Uterus (tissue), 4 donors: ENCODE results near the gene PITPNB. TPM values are rescaled to one million over a fixed set of nuclear protein-coding genes. Genes with fewer than 3 reads are reported as not detected.

Source experiments
- DNase-seq, 2 donors: peaks; one replicate each; pipeline ENCODE4 v3.0.0-alpha.2; 2019 to 2020
- H3K27ac ChIP-seq, 2 donors: fragments of 200-600 bp; sonication (generic); 1 replicate in 1 of 2; 2 replicates in 1 of 2; pipeline ENCODE4 v1.5.1; 2016 to 2018
- H3K27me3 ChIP-seq, 2 donors: fragments of 200-600 bp; sonication (generic); one replicate each; pipeline ENCODE4 v1.5.1; 2018 to 2019; ENCODE audit warnings: control low read depth in 1 of 2
- H3K36me3 ChIP-seq, 2 donors: fragments of 200-600 bp; sonication (generic); one replicate each; pipeline ENCODE4 v1.5.1; 2019; ENCODE audit warnings: control low read depth in 1 of 2
- H3K4me1 ChIP-seq, 2 donors: fragments of 200-600 bp; sonication (generic); one replicate each; pipeline ENCODE4 v1.5.1; 2018 to 2019; ENCODE audit warnings: control low read depth in 1 of 2
- H3K4me3 ChIP-seq, 2 donors: fragments of 200-600 bp; sonication (generic); 1 replicate in 1 of 2; 2 replicates in 1 of 2; pipeline ENCODE4 v1.5.1; 2018 to 2019; ENCODE audit warnings: mild to moderate bottlenecking in 1 of 2
- H3K9me3 ChIP-seq, 2 donors: fragments of 200-600 bp; sonication (generic); one replicate each; pipeline ENCODE4 v1.5.1; 2019; ENCODE audit warnings: control low read depth in 1 of 2
- CTCF ChIP-seq, 4 experiments: fragments of 200-600 bp in 2 of 4; fragments of 450-650 bp in 2 of 4; sonication (generic) in 2 of 4; IDR thresholded peaks; one replicate each; pipeline ENCODE4 v1.5.1; 2016 to 2019; ENCODE audit warnings: antibody characterized with exemption in 4 of 4, mild to moderate bottlenecking in 2 of 4, moderate library complexity in 1 of 4
- POLR2A ChIP-seq, 2 donors: fragments of 450-650 bp; IDR thresholded peaks; one replicate each; pipeline ENCODE4 v1.6.1; 2016; ENCODE audit warnings: antibody characterized with exemption in 2 of 2, mild to moderate bottlenecking in 1 of 2, moderate library complexity in 1 of 2
- intact Hi-C: fragments of 100-400 bp; cut with DNase I; formaldehyde crosslinking; loops from one replicate; pipeline ENCODE4 v1.15.1; 2023; ENCODE audit warnings: low total_unique reads
- total RNA-seq, 4 donors: library from RNA; depleted of rRNA in 3 of 4; stranded (reverse); fragments of >200 nt in 3 of 4; gene quantifications; one replicate each; pipeline versions ENCODE4 v1.1.0 to v1.2.4, GENCODE V29; 2014 to 2023
- donor health status: DM: yes; HTN: yes; CAD: no.

Gene PITPNB
- 10 to 100 TPM; 47.9 to 99.2 (median 62.5) TPM for total RNA-seq

- Histone ChIP-seq H3K27me3 (no peaks in the 10 kb centered on the region), H3K4me1 (peaks cover 0 to 3% of the 10 kb centered on the region in 2 donors), H3K36me3 (no peaks in the 10 kb centered on the region), H3K9me3 (no peaks in the 10 kb centered on the region), H3K27ac (peak within 1 kb of the TSS; percentile 96 to 98), H3K4me3 (peak within 1 kb of the TSS; percentile 88 to 95)
- DNase-seq: peak; percentile 97 to 99
- TF ChIP-seq CTCF (IDR thresholded peaks at IDR 0.05) (peak in 1 of 4 experiments; percentile 12), POLR2A (IDR thresholded peaks at IDR 0.05) (peak; percentile 80 to 94)
- intact Hi-C loops: no loop called here
Measured at GRCh38 chr22:27919222-27919941, at the start of gene PITPNB. Gene PITPNB (minus strand): TSS chr22:27919256. CDS start chr22:27919191, 65 bp downstream.

GRCh38 chr22:27966168-27967064, 47.4 kb upstream of the PITPNB start:
- peaks cover 0 to 12% of the 10 kb centered on the region in 2 donors for H3K9me3 ChIP-seq
- DNase-seq: no peak
- H3K36me3 ChIP-seq: no peaks in the 10 kb centered on the region
- intact Hi-C loops: no loop called here
- no peak overlapping the region for H3K27ac ChIP-seq
- H3K4me1 ChIP-seq: no peaks in the 10 kb centered on the region
- no peak for TF ChIP-seq POLR2A (IDR thresholded peaks at IDR 0.05)
- TF ChIP-seq CTCF (IDR thresholded peaks at IDR 0.05): no peak
- no peak overlapping the region for H3K4me3 ChIP-seq
- H3K27me3 ChIP-seq: no peaks in the 10 kb centered on the region

- H3K4me1 ChIP-seq: no peaks in the 10 kb centered on the region
- no peak for DNase-seq
- no peaks in the 10 kb centered on the region for H3K36me3 ChIP-seq
- H3K4me3 ChIP-seq: no peak overlapping the region
- intact Hi-C loops: no loop called here
- no peaks in the 10 kb centered on the region for H3K9me3 ChIP-seq
- no peaks in the 10 kb centered on the region for H3K27me3 ChIP-seq
- H3K27ac ChIP-seq: no peak overlapping the region
- TF ChIP-seq CTCF (IDR thresholded peaks at IDR 0.05) (no peak), POLR2A (IDR thresholded peaks at IDR 0.05) (no peak)
Measured at GRCh38 chr22:27962268-27963044, 43.4 kb upstream of the PITPNB start.

- Histone ChIP-seq H3K9me3 (no peaks in the 10 kb centered on the region), H3K4me3 (no peak overlapping the region), H3K4me1 (no peaks in the 10 kb centered on the region), H3K27ac (no peak overlapping the region), H3K27me3 (no peaks in the 10 kb centered on the region), H3K36me3 (no peaks in the 10 kb centered on the region)
- no peak for DNase-seq
- TF ChIP-seq POLR2A (IDR thresholded peaks at IDR 0.05) (no peak), CTCF (IDR thresholded peaks at IDR 0.05) (no peak)
- intact Hi-C loops: no loop called here
Measured at GRCh38 chr22:27961680-27962079, 42.6 kb upstream of the PITPNB start.
